Forelimb muscle (tissue), 1 donor: ENCODE results near the gene BAG2. TPM values are rescaled to one million over a fixed set of nuclear protein-coding genes. Genes with fewer than 3 reads are reported as not detected.

Experiments
- DNase-seq: peaks from one replicate; pipeline ENCODE4 v3.0.0-alpha.2; 2013; ENCODE audit warnings: low read depth
- polyA plus RNA-seq: library from polyadenylated mRNA; unstranded; fragments of 120-200 nt; gene quantifications from one replicate; pipeline ENCODE4 v1.2.1, GENCODE V29; 2013; ENCODE audit not compliant: insufficient read length

Gene BAG2
- polyA plus RNA-seq, 1 donor: 11.0 TPM

- DNase-seq: peak; percentile 54
Measured at GRCh38 chr6:57221936-57222742, 50.0 kb downstream of the BAG2 start, which contains the start of gene RAB23. Gene RAB23, minus strand, starts transcription at chr6:57222307. Its CDS starts 11,927 bp downstream, at chr6:57210380.

GRCh38 chr6:57222743-57223077, 50.6 kb downstream of the BAG2 start:
- DNase-seq: no peak

GRCh38 chr6:57224769-57225515, 52.8 kb downstream of the BAG2 start:
- no peak for DNase-seq

- DNase-seq: no peak
Measured at GRCh38 chr6:57226221-57226620, 54.1 kb downstream of the BAG2 start.

Other genes starting within 250 kb of the BAG2 start
- 0.77 TPM for gene BEND6, start 217.2 kb upstream of the BAG2 start, polyA plus RNA-seq
- gene KIAA1586, start 125.6 kb upstream of the BAG2 start, polyA plus RNA-seq: 12.7 TPM
- gene ZNF451, start 82.1 kb upstream of the BAG2 start, polyA plus RNA-seq: 23.8 TPM
- 11.2 TPM for gene RAB23, start 50.0 kb downstream of the BAG2 start, polyA plus RNA-seq
- 6.3 TPM for gene PRIM2, start 145.3 kb downstream of the BAG2 start, polyA plus RNA-seq